OCI-LY1 (cell line): Measurements from ENCODE around the gene S100A12.

Experiments used
- H2AFZ ChIP-seq: fragments of 200-600 bp; sonication (generic), shearing (Covaris generic); 2 replicates; pipeline ENCODE4 v1.6.0; 2014; ENCODE audit warnings: antibody characterized with exemption, mild to moderate bottlenecking, low read length
- H3F3A ChIP-seq: fragments of 200-600 bp; sonication (generic), shearing (Covaris generic); 2 replicates; pipeline ENCODE4 v1.6.0; 2014; ENCODE audit warnings: mild to moderate bottlenecking, antibody characterized with exemption, low read length, moderate library complexity; ENCODE audit not compliant: insufficient read depth
- H3K27ac ChIP-seq: fragments of 200-600 bp; sonication (generic); 2 replicates; pipeline ENCODE4 v1.5.1; 2014; ENCODE audit warnings: low read length, mixed run types, mild to moderate bottlenecking, low read depth; ENCODE audit not compliant: poor library complexity, severe bottlenecking
- H3K27me3 ChIP-seq: fragments of 200-600 bp; sonication (generic); 2 replicates; pipeline ENCODE4 v1.6.0; 2014; ENCODE audit warnings: antibody characterized with exemption, mild to moderate bottlenecking, low read length, moderate library complexity; ENCODE audit not compliant: insufficient read depth
- H3K36me3 ChIP-seq: fragments of 200-600 bp; sonication (generic); 2 replicates; pipeline ENCODE4 v1.6.1; 2014; ENCODE audit warnings: mild to moderate bottlenecking, antibody characterized with exemption, low read length, moderate library complexity, mixed read lengths; ENCODE audit not compliant: insufficient read depth
- H3K4me1 ChIP-seq: fragments of 200-600 bp; sonication (generic); 2 replicates; pipeline ENCODE4 v1.5.1; 2014; ENCODE audit warnings: mild to moderate bottlenecking, low read length, moderate library complexity; ENCODE audit not compliant: insufficient read depth, severe bottlenecking
- H3K4me2 ChIP-seq: fragments of 200-600 bp; sonication (generic), shearing (Covaris generic); 2 replicates; pipeline ENCODE4 v1.6.1; 2014; ENCODE audit warnings: low read length
- H3K4me3 ChIP-seq: fragments of 200-600 bp; sonication (generic); 2 replicates; pipeline ENCODE4 v1.5.1; 2014; ENCODE audit warnings: low read length, low read depth, mild to moderate bottlenecking, mixed read lengths; ENCODE audit not compliant: poor library complexity, severe bottlenecking
- H3K79me2 ChIP-seq: fragments of 200-600 bp; shearing (Covaris generic); 2 replicates; pipeline ENCODE4 v1.6.1; 2016; ENCODE audit warnings: mixed run types, low read length, mixed read lengths; ENCODE audit not compliant: insufficient read depth
- H3K9ac ChIP-seq: fragments of 200-600 bp; sonication (generic), shearing (Covaris generic); 2 replicates; pipeline ENCODE4 v1.6.1; 2014; ENCODE audit warnings: mild to moderate bottlenecking, low read length, mixed read lengths
- H3K9me2 ChIP-seq: fragments of 200-600 bp; sonication (generic), shearing (Covaris generic); 2 replicates; pipeline ENCODE4 v1.6.1; 2014; ENCODE audit warnings: low read depth, mild to moderate bottlenecking, low read length, mixed read lengths
- H3K9me3 ChIP-seq: fragments of 200-600 bp; shearing (Covaris generic); 2 replicates; pipeline ENCODE4 v1.6.1; 2014; ENCODE audit warnings: low read length, mixed read lengths
- H4K20me1 ChIP-seq: fragments of 200-600 bp; sonication (generic), shearing (Covaris generic); 2 replicates; pipeline ENCODE4 v1.6.0; 2016; ENCODE audit warnings: mild to moderate bottlenecking, low read length; ENCODE audit not compliant: insufficient read depth
- EZH2 ChIP-seq: fragments of 200-600 bp; sonication (generic), shearing (Covaris generic); IDR thresholded peaks from 2 replicates; pipeline ENCODE4 v1.8.0; 2017; ENCODE audit warnings: borderline replicate concordance, mixed run types, mild to moderate bottlenecking, antibody characterized with exemption, low read length, moderate library complexity, mixed read lengths
- TF ChIP-seq, protein P1 (sequence below): fragments of 200-600 bp; sonication (generic), shearing (Covaris generic); IDR thresholded peaks from 2 replicates; pipeline ENCODE4 v1.5.1; 2017; ENCODE audit warnings: mild to moderate bottlenecking, antibody characterized with exemption, low read length, moderate library complexity, mixed read lengths

S100A12 gene

DNA sequence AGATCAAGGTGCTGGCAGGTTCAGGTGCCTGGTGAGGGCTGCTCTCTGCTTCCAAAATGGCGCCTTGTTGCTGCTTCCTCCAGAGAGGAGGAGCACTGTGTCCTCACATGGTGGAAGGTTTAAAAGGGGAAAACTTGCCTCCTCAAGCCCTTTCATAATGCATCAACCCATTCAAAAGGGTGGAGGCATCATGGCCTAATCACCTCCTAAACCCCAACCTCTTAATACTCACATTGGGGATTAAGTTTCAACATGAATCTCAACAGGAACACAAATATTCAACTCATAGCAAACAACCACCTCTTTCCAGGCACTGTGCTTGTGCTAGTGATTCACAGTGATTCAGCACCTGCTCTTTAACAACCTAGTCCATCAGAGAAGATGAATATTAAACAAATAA is 4.2 kb downstream of the S100A12 start:
- no peak for TF ChIP-seq EZH2
- TF ChIP-seq, protein P1, sequence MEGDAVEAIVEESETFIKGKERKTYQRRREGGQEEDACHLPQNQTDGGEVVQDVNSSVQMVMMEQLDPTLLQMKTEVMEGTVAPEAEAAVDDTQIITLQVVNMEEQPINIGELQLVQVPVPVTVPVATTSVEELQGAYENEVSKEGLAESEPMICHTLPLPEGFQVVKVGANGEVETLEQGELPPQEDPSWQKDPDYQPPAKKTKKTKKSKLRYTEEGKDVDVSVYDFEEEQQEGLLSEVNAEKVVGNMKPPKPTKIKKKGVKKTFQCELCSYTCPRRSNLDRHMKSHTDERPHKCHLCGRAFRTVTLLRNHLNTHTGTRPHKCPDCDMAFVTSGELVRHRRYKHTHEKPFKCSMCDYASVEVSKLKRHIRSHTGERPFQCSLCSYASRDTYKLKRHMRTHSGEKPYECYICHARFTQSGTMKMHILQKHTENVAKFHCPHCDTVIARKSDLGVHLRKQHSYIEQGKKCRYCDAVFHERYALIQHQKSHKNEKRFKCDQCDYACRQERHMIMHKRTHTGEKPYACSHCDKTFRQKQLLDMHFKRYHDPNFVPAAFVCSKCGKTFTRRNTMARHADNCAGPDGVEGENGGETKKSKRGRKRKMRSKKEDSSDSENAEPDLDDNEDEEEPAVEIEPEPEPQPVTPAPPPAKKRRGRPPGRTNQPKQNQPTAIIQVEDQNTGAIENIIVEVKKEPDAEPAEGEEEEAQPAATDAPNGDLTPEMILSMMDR = no peak
- Histone ChIP-seq H2AFZ (no peak overlapping the region), H3K4me2 (no peak overlapping the region), H4K20me1 (no peaks in the 10 kb centered on the region), H3K9me2 (no peaks in the 10 kb centered on the region), H3K9me3 (no peaks in the 10 kb centered on the region), H3K27ac (no peak overlapping the region), H3F3A (no peaks in the 10 kb centered on the region), H3K36me3 (no peaks in the 10 kb centered on the region), H3K27me3 (no peaks in the 10 kb centered on the region), H3K9ac (no peak overlapping the region), H3K4me1 (no peaks in the 10 kb centered on the region), H3K4me3 (no peak overlapping the region), H3K79me2 (no peaks in the 10 kb centered on the region)

DNA sequence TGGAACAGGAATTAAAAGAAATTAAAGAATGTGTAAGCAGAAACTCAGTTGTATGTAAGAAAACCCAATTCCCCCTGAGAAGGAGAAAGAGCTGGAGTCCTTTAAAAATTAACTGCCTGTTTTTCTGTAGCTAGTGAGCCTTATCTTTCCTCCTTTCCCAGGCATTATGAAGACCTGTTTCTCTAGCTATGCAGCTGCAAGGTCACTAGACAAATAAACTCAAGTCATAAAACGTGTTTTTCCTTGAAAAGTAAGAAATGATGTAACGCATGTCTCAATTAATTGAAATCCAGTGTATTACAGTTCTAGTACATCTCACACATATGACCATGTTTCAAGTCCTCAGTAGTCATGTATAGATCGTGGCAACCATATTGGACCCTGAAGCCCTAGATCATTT is 5.3 kb downstream of the S100A12 start:
- H3K79me2 ChIP-seq = no peaks in the 10 kb centered on the region
- H3K4me3 ChIP-seq = no peak overlapping the region
- no peaks in the 10 kb centered on the region for H3K4me1 ChIP-seq
- no peak overlapping the region for H3K4me2 ChIP-seq
- H3K9me2 ChIP-seq = no peaks in the 10 kb centered on the region
- no peaks in the 10 kb centered on the region for H4K20me1 ChIP-seq
- no peak for TF ChIP-seq EZH2
- TF ChIP-seq, protein P1 = no peak
- no peak overlapping the region for H3K9ac ChIP-seq
- H3K27me3 ChIP-seq = no peaks in the 10 kb centered on the region
- H3K27ac ChIP-seq = no peak overlapping the region
- H3F3A ChIP-seq = no peaks in the 10 kb centered on the region
- H3K36me3 ChIP-seq = no peaks in the 10 kb centered on the region
- no peaks in the 10 kb centered on the region for H3K9me3 ChIP-seq
- no peak overlapping the region for H2AFZ ChIP-seq

DNA sequence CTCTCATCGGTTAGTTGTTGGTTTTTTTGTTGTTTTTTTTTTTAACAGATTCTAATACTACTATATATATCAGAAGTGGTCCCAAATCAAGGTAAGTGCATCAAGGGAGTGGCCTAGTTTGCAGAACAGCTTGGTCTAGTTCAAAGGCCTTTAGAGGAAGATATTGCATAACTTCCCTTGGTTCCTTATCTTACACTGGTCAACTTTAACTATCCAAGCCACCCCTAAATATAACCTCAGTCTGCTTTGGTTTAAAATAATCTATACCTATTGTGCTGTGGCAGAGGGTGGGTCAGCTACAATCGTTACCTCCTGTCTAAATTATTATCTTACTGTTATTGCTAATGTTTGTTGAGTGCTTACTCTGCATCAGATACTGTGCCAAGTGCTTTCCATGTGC is 6.9 kb downstream of the S100A12 start:
- TF ChIP-seq EZH2 = no peak
- TF ChIP-seq, protein P1 = no peak
- no peaks in the 10 kb centered on the region for H3K27me3 ChIP-seq
- H3K4me1 ChIP-seq = no peaks in the 10 kb centered on the region
- no peaks in the 10 kb centered on the region for H4K20me1 ChIP-seq
- no peak overlapping the region for H2AFZ ChIP-seq
- H3K9ac ChIP-seq = no peak overlapping the region
- H3K4me3 ChIP-seq = no peak overlapping the region
- no peaks in the 10 kb centered on the region for H3K9me3 ChIP-seq
- H3K9me2 ChIP-seq = no peaks in the 10 kb centered on the region
- no peak overlapping the region for H3K27ac ChIP-seq
- no peak overlapping the region for H3K4me2 ChIP-seq
- no peaks in the 10 kb centered on the region for H3K79me2 ChIP-seq
- H3K36me3 ChIP-seq = no peaks in the 10 kb centered on the region
- H3F3A ChIP-seq = no peaks in the 10 kb centered on the region
